Activated naive CD8-positive, alpha-beta T cell treated with anti-CD3 and anti-CD28 coated beads, Interleukin-2, amount 50 U/mL, for 24 hours (primary cell): ENCODE measurements around the gene GCLM.
A peak's percentile ranks its signal among the peaks of the same experiment; 100 is the strongest.
"Not testable (repeated sequence)": the region's sequence is repeated elsewhere in the genome, so short reads cannot be mapped to it uniquely, and the experiment has no call there.

ENCODE experiments used
- ATAC-seq: fragments of 150-1000 bp; cut with Tn5 transposase; one replicate; pipeline ENCODE4 v1.10.0; 2021
- DNase-seq: peaks from one replicate; pipeline ENCODE4 v3.0.0; 2021
- H3K27ac Mint-ChIP-seq: one replicate; pipeline ENCODE4 v1.8.0; 2021; ENCODE audit warnings: mild to moderate bottlenecking, mixed read lengths
- H3K27me3 Mint-ChIP-seq: one replicate; pipeline ENCODE4 v1.8.0; 2021; ENCODE audit warnings: mixed read lengths
- H3K36me3 Mint-ChIP-seq: one replicate; pipeline ENCODE4 v1.8.0; 2021; ENCODE audit warnings: low read depth, mixed read lengths
- H3K4me1 Mint-ChIP-seq: one replicate; pipeline ENCODE4 v1.8.0; 2021; ENCODE audit warnings: mixed read lengths
- H3K4me3 Mint-ChIP-seq: one replicate; pipeline ENCODE4 v1.8.0; 2021; ENCODE audit warnings: mild to moderate bottlenecking, moderate library complexity, mixed read lengths
- H3K9me3 Mint-ChIP-seq: one replicate; pipeline ENCODE4 v1.8.0; 2021; ENCODE audit warnings: mixed read lengths

GCLM gene, protein sequence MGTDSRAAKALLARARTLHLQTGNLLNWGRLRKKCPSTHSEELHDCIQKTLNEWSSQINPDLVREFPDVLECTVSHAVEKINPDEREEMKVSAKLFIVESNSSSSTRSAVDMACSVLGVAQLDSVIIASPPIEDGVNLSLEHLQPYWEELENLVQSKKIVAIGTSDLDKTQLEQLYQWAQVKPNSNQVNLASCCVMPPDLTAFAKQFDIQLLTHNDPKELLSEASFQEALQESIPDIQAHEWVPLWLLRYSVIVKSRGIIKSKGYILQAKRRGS

DNA sequence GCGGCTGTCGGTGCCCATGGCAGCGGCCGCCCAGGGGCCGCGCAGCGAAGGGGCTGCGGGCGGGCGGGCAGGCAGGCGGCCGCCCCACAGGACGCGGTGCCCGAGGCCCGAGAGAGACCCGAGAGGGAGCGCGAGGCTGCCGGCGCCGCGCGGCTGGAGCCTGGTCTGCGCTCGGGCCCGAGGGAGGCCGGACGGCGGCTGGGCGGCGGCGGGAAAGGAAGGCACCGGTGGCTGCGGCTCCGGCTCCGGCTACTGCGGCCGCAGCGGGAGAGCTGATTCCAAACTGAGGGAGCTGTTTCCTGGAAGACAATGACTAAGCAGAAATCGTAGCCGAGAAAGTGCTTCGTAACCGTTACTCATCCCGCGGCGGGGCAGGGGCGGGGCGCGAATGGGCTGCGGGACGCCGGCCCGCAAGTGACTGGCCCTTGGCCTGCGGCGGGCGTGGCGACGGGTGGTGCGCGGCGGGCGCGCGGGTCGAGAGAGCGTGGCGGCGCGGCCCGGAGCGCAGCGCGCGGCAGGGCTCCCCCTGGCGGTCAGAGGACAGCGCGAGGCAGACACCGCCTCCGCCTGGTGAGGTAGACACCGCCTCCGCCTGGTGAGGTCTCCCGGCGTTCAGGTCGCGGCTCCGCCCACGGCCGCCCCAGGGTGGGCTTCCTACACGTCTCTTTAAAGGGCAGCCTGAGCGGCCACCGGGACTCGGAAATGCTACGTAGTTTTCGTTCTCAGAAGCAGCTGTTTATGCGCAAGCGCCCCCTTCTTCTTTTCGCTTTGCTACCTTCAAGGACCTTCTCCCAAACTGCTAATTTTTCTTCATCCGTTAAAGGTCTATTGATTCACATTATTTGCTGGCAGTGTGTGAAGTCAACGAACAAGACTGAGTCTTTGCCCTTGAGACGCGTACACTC lies at the start of gene GCLM:
Gene GCLM, minus strand, starts transcription at position 285 of the 905 bp plus-strand sequence. Its CDS starts 267 bp downstream, at position 18.
- peaks cover 5% of the 10 kb centered on the region for H3K9me3 Mint-ChIP-seq

DNA sequence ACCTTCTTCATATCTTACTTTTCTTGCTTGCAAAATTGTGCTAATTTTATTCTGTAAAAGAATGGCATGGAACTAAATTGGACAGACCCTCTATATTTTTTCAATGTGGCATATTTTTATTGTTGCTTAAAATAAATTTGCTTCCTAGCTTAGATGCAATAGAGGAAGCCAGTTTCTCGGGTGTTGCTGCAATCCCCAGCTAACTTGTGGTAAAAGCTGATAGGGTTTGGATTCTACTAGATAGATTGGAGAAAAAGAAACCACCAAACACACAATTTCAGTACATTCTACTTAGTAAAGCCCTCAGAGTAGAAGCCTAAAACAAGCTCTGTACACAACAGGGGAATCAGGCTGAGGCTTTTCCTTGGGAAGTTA lies 49.5 kb upstream of the GCLM start:
- ATAC-seq: no peak
- no peak overlapping the region for H3K4me3 Mint-ChIP-seq
- peaks cover 33% of the 10 kb centered on the region for H3K9me3 Mint-ChIP-seq
- no peaks in the 10 kb centered on the region for H3K4me1 Mint-ChIP-seq
- no peak overlapping the region for H3K27ac Mint-ChIP-seq
- no peak for DNase-seq
- H3K36me3 Mint-ChIP-seq: peaks cover 2% of the 10 kb centered on the region
- H3K27me3 Mint-ChIP-seq: peaks cover 1% of the 10 kb centered on the region

More for the DNA sequence above, at the start of gene GCLM:
- H3K27me3 Mint-ChIP-seq: no peaks in the 10 kb centered on the region
- peak; percentile 93 for ATAC-seq
- DNase-seq: peak; percentile 96
- peaks cover 5% of the 10 kb centered on the region for H3K36me3 Mint-ChIP-seq
- H3K4me3 Mint-ChIP-seq: peak within 1 kb of the TSS; percentile 86
- H3K27ac Mint-ChIP-seq: peak within 1 kb of the TSS; percentile 84
- H3K4me1 Mint-ChIP-seq: peaks cover 39% of the 10 kb centered on the region

DNA sequence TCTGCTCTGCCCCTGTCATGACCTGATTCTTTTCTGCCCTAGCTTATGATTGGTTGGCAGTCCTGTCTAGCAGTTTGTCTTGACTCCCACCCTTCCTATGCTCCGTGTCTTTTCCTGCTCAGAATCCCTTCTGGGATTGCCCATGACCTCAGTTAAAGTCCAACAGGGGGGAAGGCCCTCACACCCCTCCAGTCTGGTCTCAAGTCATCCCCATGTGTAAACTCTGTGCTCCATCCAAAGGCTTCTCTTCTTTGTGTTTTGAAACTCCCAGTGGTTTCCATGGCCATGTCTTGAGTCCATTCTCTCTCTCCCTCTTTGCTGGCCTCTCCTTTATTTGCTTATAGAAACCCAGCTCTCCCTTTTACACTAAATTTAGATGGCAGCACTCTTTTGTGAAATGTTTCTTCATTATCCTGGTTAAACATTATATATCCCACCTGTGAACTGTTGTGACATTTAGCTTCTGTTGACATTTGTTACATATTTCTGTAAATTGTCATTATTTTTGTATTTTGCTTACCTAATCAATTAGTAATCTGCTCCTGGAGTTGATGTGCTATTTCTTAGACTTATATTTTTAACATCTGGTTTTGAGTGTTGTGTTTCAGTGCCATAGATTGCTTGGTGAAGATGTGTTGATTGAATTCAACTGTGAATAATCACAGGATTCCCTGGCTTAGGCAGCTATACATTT lies 48.9 kb upstream of the GCLM start:
- no peak overlapping the region for H3K4me3 Mint-ChIP-seq
- peaks cover 2% of the 10 kb centered on the region for H3K36me3 Mint-ChIP-seq
- no peak overlapping the region for H3K27ac Mint-ChIP-seq
- ATAC-seq (no peak), DNase-seq (no peak)
- peaks cover 33% of the 10 kb centered on the region for H3K9me3 Mint-ChIP-seq
- peaks cover 1% of the 10 kb centered on the region for H3K27me3 Mint-ChIP-seq
- no peaks in the 10 kb centered on the region for H3K4me1 Mint-ChIP-seq

DNA sequence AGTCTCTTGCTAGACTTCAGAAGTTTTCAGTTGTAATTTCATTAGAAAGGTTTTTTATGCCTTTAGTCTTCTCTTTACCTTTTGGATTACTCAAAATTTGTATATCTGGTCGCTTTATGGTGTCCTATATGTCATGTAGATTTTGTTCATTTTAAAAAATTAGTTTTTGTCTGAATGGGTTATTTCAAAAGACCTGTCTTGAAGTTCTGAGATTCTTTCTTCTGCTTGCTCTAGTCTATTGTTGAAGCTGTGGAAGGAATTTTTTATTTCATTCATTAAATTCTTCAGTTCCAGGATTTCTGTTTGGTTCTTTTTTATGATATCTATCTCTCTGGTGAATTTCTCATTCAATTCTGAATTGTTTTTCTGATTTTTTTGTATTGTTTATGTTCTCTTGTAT lies 46.5 kb upstream of the GCLM start:
- DNase-seq: no peak
- Mint-ChIP-seq H3K27ac (no peak overlapping the region), H3K4me3 (no peak overlapping the region), H3K27me3 (peaks cover 1% of the 10 kb centered on the region), H3K9me3 (peaks cover 42% of the 10 kb centered on the region), H3K4me1 (no peaks in the 10 kb centered on the region), H3K36me3 (peaks cover 2% of the 10 kb centered on the region)
- ATAC-seq: no peak

DNA sequence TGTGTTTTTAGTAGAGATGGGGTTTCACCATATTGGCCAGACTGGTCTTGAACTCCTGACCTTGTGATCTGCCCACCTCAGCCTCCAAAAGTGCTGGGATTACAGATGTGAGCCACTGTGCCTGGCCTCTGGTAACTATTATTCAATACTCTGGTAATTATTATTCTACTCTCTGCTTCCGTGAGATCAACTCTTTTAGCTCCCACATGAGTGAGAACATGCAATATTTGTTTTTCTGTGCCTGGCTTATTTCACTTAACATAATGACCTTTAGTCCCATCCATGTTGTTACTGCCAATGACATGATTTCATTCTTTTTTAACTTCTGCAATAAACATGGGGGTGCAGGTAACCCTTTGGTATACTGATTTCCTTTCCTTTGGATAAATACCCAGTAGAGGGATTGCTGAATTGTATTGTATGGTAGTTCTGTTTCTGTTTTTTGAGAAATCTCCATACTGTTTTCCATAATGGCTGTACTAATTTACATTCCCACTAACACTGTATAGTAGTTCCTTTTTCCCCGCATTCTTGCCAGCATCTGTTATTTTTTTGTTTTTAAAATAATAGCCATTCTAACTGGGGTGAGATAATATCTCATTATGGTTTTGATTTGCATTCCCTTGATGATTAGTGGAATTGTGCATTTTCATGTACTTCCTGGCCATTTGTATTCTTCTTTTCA lies 37.9 kb upstream of the GCLM start:
- not testable (repeated sequence) for ATAC-seq, H3K4me3 Mint-ChIP-seq
- H3K9me3 Mint-ChIP-seq: peaks cover 17% of the 10 kb centered on the region

DNA sequence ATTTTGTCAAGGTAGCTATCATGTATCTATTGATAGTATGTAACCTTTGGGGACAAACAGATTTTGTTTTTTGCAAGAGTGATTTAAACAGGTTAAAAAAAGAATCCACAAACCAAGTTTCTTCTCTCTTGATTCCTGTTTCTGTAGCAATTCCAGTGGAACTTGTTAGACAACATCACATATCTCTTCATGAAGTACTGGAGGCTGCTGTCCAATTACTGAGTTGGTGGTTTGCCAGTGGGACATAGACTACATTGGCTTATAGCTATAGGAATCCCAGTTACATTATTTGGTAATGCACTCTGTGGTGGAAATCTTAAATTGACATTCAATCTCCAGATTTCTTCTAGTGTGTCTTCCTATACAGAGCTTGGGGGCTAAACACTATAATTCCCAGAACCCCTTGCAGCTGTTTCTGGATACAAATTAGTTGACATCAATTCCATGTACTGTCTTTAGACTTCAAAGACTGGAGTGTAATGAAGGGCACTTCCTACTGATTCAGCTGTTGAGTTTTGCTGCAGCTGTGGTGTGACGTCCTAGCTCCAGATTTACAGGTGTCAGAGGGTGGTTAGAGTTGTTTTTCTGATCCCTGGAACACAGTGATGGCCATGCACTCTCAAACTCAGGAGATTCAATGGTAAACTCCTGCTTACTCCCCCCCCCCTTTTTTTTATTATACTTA lies 29.4 kb upstream of the GCLM start:
- Mint-ChIP-seq H3K36me3 (no peaks in the 10 kb centered on the region), H3K27ac (no peak overlapping the region), H3K4me1 (no peaks in the 10 kb centered on the region), H3K27me3 (no peaks in the 10 kb centered on the region), H3K4me3 (no peak overlapping the region), H3K9me3 (peaks cover 18% of the 10 kb centered on the region)
- ATAC-seq: no peak
- no peak for DNase-seq

More for the DNA sequence above, 37.9 kb upstream of the GCLM start:
- H3K27ac Mint-ChIP-seq, H3K36me3 Mint-ChIP-seq, DNase-seq, H3K27me3 Mint-ChIP-seq, H3K4me1 Mint-ChIP-seq: not testable (repeated sequence)

DNA sequence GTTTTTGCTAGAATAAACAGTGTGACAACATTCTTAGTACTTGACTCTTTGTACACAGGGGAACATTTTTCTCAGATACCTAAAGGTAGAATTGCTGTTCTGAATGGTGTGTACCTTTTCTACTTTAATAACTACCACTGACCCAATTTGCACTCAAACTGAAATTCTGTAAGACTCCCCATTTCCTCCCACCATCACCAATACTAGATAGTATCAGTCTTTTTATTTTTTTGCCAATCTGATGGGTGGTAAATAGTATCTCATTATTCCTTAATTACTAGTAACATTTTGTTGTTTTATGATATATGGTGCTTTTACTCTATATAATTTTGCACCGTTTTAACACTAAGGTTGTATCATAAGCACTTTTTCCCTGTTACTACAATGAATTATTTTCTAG lies 28.8 kb upstream of the GCLM start:
- H3K9me3 Mint-ChIP-seq: peaks cover 18% of the 10 kb centered on the region
- H3K36me3 Mint-ChIP-seq: no peaks in the 10 kb centered on the region
- H3K4me1 Mint-ChIP-seq: no peaks in the 10 kb centered on the region
- no peak for ATAC-seq
- H3K27me3 Mint-ChIP-seq: no peaks in the 10 kb centered on the region
- DNase-seq: no peak
- H3K27ac Mint-ChIP-seq: no peak overlapping the region
- H3K4me3 Mint-ChIP-seq: no peak overlapping the region

DNA sequence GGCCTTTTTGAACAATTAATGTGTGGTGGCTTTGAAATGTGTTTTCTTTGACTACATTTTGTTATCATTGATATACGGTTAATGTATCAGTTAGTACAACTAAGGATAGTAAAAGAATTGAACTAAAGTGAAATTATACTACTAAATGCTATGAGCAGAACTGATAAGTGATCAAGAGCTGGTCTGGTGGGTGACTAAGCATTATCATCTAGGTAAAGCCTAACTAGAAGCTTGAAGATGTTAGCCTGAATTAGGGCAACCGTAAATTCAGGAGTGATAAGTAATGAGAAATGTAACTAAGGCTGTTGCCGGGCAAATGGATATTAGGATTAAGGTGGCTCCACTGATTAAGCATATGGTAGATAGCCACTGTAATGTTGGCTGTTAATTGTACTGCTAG lies 16.0 kb upstream of the GCLM start:
- Mint-ChIP-seq H3K27ac (no peak overlapping the region), H3K27me3 (no peaks in the 10 kb centered on the region), H3K36me3 (peaks cover 6% of the 10 kb centered on the region), H3K9me3 (peaks cover 24% of the 10 kb centered on the region), H3K4me3 (no peak overlapping the region), H3K4me1 (no peaks in the 10 kb centered on the region)
- ATAC-seq (no peak), DNase-seq (no peak)

DNA sequence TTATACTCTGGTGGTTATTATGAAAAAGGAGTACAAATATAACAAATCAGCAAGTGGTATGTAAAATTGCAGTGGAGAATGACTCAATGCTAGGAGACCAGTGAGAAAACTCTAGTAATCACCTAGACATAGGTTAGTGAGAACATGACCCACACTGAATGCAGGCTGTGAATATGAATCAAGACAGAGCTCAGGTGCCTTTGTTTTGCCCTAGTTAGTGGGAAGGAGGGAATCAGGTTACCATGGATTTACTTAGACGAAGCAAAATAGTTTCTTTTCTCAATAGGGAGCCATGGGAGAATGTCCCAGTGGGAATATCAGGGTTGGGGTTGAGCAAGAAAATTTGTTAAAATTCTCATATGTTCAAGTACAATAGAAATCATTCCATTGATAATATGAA lies 10.6 kb upstream of the GCLM start:
- Mint-ChIP-seq H3K27ac (no peak overlapping the region), H3K4me1 (no peaks in the 10 kb centered on the region), H3K4me3 (no peak overlapping the region), H3K36me3 (no peaks in the 10 kb centered on the region), H3K27me3 (no peaks in the 10 kb centered on the region), H3K9me3 (no peaks in the 10 kb centered on the region)
- ATAC-seq (no peak), DNase-seq (no peak)

DNA sequence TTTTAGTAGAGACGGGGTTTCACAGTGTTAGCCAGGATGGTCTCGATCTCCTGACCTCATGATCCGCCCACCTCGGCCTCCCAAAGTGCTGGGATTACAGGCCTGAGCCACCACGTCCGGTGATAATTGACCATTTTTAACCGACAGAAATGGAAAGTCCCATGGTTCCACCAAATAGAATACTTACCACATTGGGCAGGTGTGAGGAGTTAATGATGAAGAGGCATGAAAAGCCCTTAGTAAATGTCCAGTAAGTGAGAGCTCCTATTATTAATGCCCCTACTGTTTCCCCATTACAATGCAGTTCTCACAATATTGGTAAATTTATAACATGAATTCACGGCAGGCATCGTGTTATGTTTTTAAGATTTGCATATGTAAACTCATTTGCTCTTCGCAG lies 8.1 kb upstream of the GCLM start:
- no peak for DNase-seq
- ATAC-seq: no peak
- Mint-ChIP-seq H3K36me3 (no peaks in the 10 kb centered on the region), H3K27ac (no peak overlapping the region), H3K4me1 (no peaks in the 10 kb centered on the region), H3K27me3 (no peaks in the 10 kb centered on the region), H3K4me3 (no peak overlapping the region), H3K9me3 (no peaks in the 10 kb centered on the region)

DNA sequence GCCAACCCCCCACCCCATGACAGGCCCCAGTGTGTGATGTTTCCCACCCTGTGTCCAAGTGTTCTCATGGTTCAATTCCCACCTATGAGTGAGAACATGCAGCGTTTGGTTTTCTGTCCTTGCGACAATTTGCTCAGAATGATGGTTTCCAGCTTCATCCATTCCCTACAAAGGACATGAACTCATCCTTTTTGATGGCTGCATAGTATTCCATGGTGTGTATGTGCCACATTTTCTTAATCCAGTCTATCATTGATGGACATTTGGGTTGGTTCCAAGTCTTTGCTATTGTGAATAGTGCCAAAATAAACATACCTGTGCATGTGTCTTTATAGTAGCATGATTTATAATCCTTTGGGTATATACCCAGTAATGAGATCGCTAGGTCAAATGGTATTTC lies 1.6 kb upstream of the GCLM start:
- H3K27ac Mint-ChIP-seq, H3K27me3 Mint-ChIP-seq, H3K36me3 Mint-ChIP-seq, H3K4me3 Mint-ChIP-seq, H3K9me3 Mint-ChIP-seq, DNase-seq, ATAC-seq: not testable (repeated sequence)
- peaks cover 31% of the 10 kb centered on the region for H3K4me1 Mint-ChIP-seq

DNA sequence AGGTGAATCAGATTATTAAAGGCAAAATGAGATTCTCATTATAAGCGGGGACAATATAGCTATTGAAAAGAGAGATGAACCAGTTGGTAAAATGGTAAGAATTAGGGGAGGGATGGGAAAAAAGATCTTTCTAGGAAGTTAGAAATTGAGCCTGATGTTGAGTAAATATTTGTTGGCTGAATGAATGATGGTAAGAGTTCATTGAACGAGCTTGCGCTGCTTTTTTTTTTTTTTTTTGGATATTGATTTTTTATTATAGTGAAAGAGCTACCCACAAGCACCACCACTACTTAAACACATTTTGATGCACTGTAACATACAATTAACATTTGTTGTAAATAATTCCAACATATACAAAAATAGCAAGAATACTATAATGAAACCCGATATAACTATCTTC lies 1.1 kb upstream of the GCLM start:
- Mint-ChIP-seq H3K4me3 (peak overlapping the region; percentile 86), H3K9me3 (peaks cover 5% of the 10 kb centered on the region), H3K4me1 (peaks cover 33% of the 10 kb centered on the region), H3K27me3 (no peaks in the 10 kb centered on the region), H3K27ac (peak overlapping the region; percentile 82), H3K36me3 (peaks cover 5% of the 10 kb centered on the region)
- ATAC-seq: no peak
- DNase-seq: no peak

DNA sequence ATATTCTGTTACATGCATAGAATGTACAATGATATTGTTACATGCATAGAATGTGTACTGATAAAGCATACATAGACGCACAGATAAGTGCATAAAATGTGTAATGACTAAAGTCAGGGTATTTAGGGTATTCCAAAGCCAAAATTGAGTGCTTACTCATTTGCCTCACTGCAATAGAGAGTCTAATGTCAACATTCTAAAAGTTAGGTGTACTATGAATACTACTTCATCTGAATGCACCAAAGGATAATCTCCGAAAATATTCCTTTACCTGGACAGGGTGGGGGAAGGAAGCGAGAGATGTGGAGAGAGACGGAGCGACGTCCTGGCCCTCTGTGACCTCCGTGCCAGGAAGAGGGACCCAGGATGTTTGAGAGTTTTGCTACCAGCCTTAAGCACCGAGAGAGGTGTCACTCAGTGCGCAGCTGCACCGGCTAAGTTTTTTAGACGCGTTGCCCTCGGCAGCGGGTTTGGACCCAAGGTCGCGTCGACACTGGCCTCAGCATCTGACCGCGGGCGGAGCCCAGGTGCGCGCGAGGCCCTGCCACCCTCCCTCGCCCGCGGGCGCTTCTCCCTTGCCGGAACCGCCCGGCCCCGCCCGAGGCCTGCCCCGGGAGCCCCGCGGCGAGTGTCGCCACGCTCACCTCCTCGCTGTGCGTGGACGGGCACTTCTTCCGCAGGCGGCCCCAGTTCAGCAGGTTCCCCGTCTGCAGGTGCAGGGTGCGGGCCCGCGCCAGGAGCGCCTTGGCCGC lies 660 bp downstream of the GCLM start:
- DNase-seq (peak; percentile 42), ATAC-seq (peak; percentile 43)
- Mint-ChIP-seq H3K9me3 (peaks cover 5% of the 10 kb centered on the region), H3K36me3 (peaks cover 5% of the 10 kb centered on the region), H3K27ac (peak overlapping the region; percentile 84), H3K27me3 (no peaks in the 10 kb centered on the region), H3K4me3 (peak overlapping the region; percentile 84), H3K4me1 (peaks cover 47% of the 10 kb centered on the region)
